GM12864 (cell line): ENCODE measurements around the gene ATP8A2.
"Not testable (repeated sequence)": the region's sequence is repeated elsewhere in the genome, so short reads cannot be mapped to it uniquely, and the experiment has no call there.

Source experiments
- DNase-seq: peaks from one replicate; pipeline ENCODE4 v3.0.0-alpha.2; 2011; ENCODE audit warnings: low read depth
- H3K4me3 ChIP-seq: 2 replicates; pipeline ENCODE4 v1.5.1; 2011; ENCODE audit warnings: mild to moderate bottlenecking, low read depth, low read length, control low read depth
- CTCF ChIP-seq: IDR thresholded peaks from 2 replicates; pipeline ENCODE4 v1.5.1; 2011; ENCODE audit warnings: low read depth, mild to moderate bottlenecking, moderate library complexity, low read length, control low read depth, inconsistent platforms; ENCODE audit errors: missing control alignments

Gene ATP8A2

GRCh38 chr13:25951831-25952230 is 580.1 kb downstream of the ATP8A2 start:
- no peak for DNase-seq
- no peak for TF ChIP-seq CTCF
- H3K4me3 ChIP-seq, result no peak overlapping the region

- DNase-seq, H3K4me3 ChIP-seq: not testable (repeated sequence)
Observed at GRCh38 chr13:25954080-25954479, 582.3 kb downstream of the ATP8A2 start.

GRCh38 chr13:25954943-25955342 is 583.2 kb downstream of the ATP8A2 start:
- DNase-seq, result not testable (repeated sequence)

GRCh38 chr13:25958986-25959385 is 587.2 kb downstream of the ATP8A2 start:
- TF ChIP-seq CTCF, result no peak
- H3K4me3 ChIP-seq, result no peak overlapping the region
- DNase-seq, result no peak

More at GRCh38 chr13:25954943-25955342, 583.2 kb downstream of the ATP8A2 start:
- not testable (repeated sequence) for H3K4me3 ChIP-seq

GRCh38 chr13:25961294-25961693 is 589.5 kb downstream of the ATP8A2 start:
- DNase-seq, result no peak
- no peak overlapping the region for H3K4me3 ChIP-seq
- no peak for TF ChIP-seq CTCF

- DNase-seq, result no peak
- no peak for TF ChIP-seq CTCF
Observed at GRCh38 chr13:25963674-25964073, 591.9 kb downstream of the ATP8A2 start.

GRCh38 chr13:25965596-25965995 is 593.8 kb downstream of the ATP8A2 start:
- DNase-seq, result no peak
- H3K4me3 ChIP-seq, result no peak overlapping the region
- no peak for TF ChIP-seq CTCF

More at GRCh38 chr13:25963674-25964073, 591.9 kb downstream of the ATP8A2 start:
- H3K4me3 ChIP-seq, result no peak overlapping the region

- DNase-seq, result no peak
- H3K4me3 ChIP-seq, result no peak overlapping the region
- TF ChIP-seq CTCF, result no peak
Observed at GRCh38 chr13:25966086-25966485, 594.3 kb downstream of the ATP8A2 start.
